Testis (tissue), 2 donors: ENCODE results near the gene LARP7.

Experiments
- POLR2A ChIP-seq: fragments of 450-650 bp; IDR thresholded peaks from one replicate; pipeline ENCODE4 v1.6.1; 2017; ENCODE audit warnings: antibody characterized with exemption, mild to moderate bottlenecking, moderate library complexity
- TF ChIP-seq, protein P1 (sequence below), 3 experiments: fragments of 450-650 bp in 2 of 3; fragments of 200-600 bp in 1 of 3; sonication (generic) in 1 of 3; IDR thresholded peaks; one replicate each; pipeline ENCODE4 v1.5.1; 2016 to 2019; ENCODE audit warnings: antibody characterized with exemption in 3 of 3, mild to moderate bottlenecking in 2 of 3, moderate library complexity in 1 of 3

DNA sequence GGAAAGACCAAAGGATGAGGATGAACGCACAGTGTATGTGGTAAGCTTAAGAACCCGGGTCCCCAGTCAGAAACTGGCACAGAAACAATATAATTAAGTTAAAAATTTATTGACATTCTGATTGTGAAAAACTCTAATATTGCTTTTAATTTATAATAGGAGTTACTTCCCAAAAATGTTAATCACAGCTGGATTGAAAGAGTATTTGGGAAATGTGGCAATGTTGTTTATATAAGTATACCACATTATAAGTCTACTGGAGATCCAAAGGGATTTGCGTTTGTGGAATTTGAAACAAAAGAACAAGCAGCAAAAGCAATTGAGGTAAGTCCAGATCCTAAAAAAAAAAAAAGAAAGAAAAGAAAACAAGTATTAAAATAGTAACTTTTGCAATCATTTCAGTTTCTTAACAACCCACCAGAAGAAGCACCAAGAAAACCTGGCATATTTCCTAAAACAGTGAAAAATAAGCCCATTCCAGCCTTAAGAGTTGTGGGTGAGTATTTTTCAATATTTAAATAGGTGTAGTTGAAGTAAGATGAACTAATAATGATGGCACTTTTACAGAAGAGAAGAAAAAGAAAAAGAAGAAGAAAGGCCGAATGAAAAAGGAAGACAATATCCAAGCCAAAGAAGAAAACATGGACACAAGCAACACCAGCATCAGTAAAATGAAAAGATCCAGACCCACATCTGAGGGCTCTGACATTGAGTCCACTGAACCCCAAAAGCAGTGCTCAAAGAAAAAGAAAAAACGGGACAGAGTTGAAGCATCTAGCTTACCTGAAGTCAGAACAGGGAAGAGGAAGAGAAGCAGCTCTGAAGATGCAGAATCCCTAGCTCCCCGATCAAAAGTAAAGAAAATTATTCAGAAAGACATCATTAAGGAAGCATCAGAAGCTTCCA is 9.9 kb downstream of the LARP7 start:
- TF ChIP-seq POLR2A = no peak
- TF ChIP-seq, protein P1, sequence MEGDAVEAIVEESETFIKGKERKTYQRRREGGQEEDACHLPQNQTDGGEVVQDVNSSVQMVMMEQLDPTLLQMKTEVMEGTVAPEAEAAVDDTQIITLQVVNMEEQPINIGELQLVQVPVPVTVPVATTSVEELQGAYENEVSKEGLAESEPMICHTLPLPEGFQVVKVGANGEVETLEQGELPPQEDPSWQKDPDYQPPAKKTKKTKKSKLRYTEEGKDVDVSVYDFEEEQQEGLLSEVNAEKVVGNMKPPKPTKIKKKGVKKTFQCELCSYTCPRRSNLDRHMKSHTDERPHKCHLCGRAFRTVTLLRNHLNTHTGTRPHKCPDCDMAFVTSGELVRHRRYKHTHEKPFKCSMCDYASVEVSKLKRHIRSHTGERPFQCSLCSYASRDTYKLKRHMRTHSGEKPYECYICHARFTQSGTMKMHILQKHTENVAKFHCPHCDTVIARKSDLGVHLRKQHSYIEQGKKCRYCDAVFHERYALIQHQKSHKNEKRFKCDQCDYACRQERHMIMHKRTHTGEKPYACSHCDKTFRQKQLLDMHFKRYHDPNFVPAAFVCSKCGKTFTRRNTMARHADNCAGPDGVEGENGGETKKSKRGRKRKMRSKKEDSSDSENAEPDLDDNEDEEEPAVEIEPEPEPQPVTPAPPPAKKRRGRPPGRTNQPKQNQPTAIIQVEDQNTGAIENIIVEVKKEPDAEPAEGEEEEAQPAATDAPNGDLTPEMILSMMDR (IDR thresholded peaks at IDR 0.05) = no peak
